Esophagus (tissue), 2 donors: ENCODE results near the gene CHST14. TPM values are rescaled to one million over a fixed set of nuclear protein-coding genes. Genes with fewer than 3 reads are reported as not detected.
"Not testable (repeated sequence)": the region's sequence is repeated elsewhere in the genome, so short reads cannot be mapped to it uniquely, and the experiment has no call there.

ENCODE experiments used
- H3K27ac ChIP-seq, 2 donors: one replicate each; pipeline ENCODE4 v1.5.1; 2013; ENCODE audit warnings: low read depth in 2 of 2, mild to moderate bottlenecking in 2 of 2, inconsistent platforms in 1 of 2, low read length in 1 of 2, moderate library complexity in 1 of 2
- H3K27me3 ChIP-seq, 2 donors: one replicate each; pipeline ENCODE4 v1.6.1; 2013; ENCODE audit warnings: low read length in 2 of 2, control low read depth in 1 of 2, mild to moderate bottlenecking in 1 of 2; ENCODE audit not compliant: insufficient read depth in 2 of 2, control insufficient read depth in 1 of 2
- H3K36me3 ChIP-seq, 2 donors: one replicate each; pipeline ENCODE4 v1.6.1; 2013; ENCODE audit warnings: low read length in 1 of 2; ENCODE audit not compliant: control insufficient read depth in 2 of 2, insufficient read depth in 2 of 2
- H3K4me1 ChIP-seq, 2 donors: one replicate each; pipeline ENCODE4 v1.6.1; 2013; ENCODE audit warnings: low read length in 1 of 2; ENCODE audit not compliant: control insufficient read depth in 2 of 2, insufficient read depth in 2 of 2
- H3K4me3 ChIP-seq, 2 donors: one replicate each; pipeline ENCODE4 v1.5.1; 2013; ENCODE audit warnings: low read length in 2 of 2, mild to moderate bottlenecking in 2 of 2, low read depth in 1 of 2, moderate library complexity in 1 of 2
- H3K9me3 ChIP-seq, 2 donors: one replicate each; pipeline ENCODE4 v1.6.1; 2013; ENCODE audit warnings: mild to moderate bottlenecking in 2 of 2, low read depth in 1 of 2, low read length in 1 of 2, moderate library complexity in 1 of 2; ENCODE audit not compliant: control insufficient read depth in 2 of 2, insufficient read depth in 1 of 2
- WGBS, 2 donors: extraction: QIAGEN DNeasy Blood & Tissue Kit; methylation state at CpG; one replicate each; pipeline ENCODE4 v1.1.7; 2013; 5-methylcytosine and 5-hydroxymethylcytosine counted together
- polyA plus RNA-seq, 2 donors: library from polyadenylated mRNA; stranded (reverse); fragments of 200-250 nt; gene quantifications; one replicate each; pipeline ENCODE4 v1.2.3, GENCODE V29; 2013
- donor health status: healthy with polysubstance abuse.
- donor health status: Bipolar disorder and iron deficiency.

Gene CHST14
- polyA plus RNA-seq, 2 donors: 4.3 to 4.4 TPM

DNA sequence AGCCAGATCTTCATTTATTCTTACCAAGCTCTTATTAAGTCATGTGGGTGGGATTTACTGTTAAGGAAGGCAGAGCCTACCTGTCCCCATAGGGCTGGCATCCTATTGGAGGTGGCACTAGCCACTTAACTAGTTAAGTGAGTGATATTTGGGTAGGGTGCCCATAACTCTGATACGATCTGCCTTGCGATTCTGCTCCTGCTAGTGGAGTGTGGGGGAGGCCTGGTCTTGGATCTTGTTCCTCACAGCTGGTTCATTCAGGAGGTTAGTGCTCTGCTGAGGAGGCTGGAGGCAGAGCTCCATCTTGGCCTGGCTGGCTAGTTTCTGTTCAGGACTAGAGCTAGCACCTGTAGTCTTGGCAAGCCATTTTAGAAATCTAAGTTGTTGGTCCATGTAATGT lies 20.7 kb upstream of the CHST14 start:
- Histone ChIP-seq H3K9me3 (no peaks in the 10 kb centered on the region), H3K27me3 (no peaks in the 10 kb centered on the region), H3K4me1 (peaks cover 4 to 19% of the 10 kb centered on the region in 2 donors), H3K36me3 (peaks cover 0 to 3% of the 10 kb centered on the region in 2 donors), H3K27ac (no peak overlapping the region), H3K4me3 (no peak overlapping the region)
- WGBS, 2 donors: 88 to 92% methylated on average over 2 of the region's 2 CpGs

DNA sequence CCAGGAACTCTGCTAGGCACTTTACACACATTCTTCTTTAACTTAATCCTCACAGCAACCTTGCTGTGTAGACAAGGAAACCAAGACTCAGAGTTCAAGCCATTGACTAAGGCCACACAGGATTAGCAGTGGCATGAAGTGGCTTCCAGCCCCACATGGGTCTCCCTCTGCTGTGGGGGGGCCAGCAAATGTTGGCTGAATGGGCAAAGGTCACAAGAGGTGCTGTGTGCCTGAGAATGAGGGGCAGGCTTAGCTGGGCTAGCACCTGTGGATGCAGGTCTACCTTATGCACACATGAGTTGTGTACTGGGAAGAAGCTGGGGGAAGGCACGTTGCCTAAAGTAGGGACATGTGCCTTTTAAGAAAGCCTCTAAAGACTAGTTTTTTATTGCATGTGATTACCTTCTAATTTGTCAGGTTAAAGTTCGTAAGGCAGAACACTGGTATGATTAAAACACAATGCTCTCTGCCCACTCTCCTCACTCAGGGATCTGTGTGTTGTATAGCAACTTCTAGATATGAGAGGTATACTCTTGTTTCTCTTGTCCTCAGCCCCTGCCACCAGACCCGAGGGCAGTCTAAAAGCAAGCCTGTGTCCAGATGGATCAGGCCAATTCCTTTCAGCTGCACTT lies 19.1 kb upstream of the CHST14 start:
- H3K27ac ChIP-seq: no peak overlapping the region
- H3K4me1 ChIP-seq: peaks cover 9 to 26% of the 10 kb centered on the region in 2 donors
- H3K4me3 ChIP-seq: no peak overlapping the region
- H3K27me3 ChIP-seq: no peaks in the 10 kb centered on the region
- WGBS, 2 donors: 83 to 91% methylated on average over 3 of the region's 3 CpGs
- no peaks in the 10 kb centered on the region for H3K36me3 ChIP-seq
- H3K9me3 ChIP-seq: no peaks in the 10 kb centered on the region

DNA sequence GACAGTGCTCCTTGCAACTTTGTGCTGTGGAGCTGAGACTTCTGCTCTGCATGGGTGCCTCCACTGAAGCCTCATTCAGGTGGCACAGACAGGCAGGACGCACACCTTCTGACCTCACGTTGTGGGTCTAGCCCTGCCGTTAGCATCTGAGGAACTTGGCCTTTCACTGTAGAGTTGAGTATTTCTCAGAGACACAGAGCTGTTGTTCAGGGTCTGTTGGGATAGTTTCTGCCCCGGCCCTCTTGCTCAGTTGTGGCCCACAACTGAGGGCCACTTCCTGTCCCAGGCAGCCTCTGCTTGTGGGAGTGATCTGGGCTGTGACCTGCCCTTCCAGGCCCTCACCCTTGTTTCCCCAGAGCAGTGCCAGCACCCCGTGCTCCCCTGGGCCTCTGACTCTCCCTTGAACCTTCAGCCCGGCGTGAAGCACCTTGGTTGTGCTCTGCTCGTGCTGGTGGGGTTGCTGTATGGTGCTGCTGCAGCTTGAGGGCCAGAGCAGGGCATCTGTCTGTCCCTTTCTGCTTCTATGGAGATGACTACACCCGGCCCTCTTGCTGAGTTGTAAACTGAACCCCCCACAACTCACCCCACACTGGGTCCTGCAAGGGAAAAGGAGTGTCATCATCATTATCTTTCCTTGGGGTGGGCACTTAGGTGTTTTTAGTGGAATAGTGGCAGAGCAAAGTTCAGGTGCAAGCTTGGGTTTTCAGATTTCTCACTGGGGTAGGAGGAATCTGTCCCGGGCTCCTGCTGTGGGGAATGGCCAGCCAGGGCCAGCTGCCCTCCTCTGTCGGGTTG lies 18.3 kb upstream of the CHST14 start:
- H3K4me1 ChIP-seq: peaks cover 11 to 29% of the 10 kb centered on the region in 2 donors
- no peak overlapping the region for H3K4me3 ChIP-seq
- no peak overlapping the region for H3K27ac ChIP-seq
- H3K27me3 ChIP-seq: no peaks in the 10 kb centered on the region
- H3K9me3 ChIP-seq: no peaks in the 10 kb centered on the region
- 69 to 79% methylated on average over 11 of the region's 11 CpGs for WGBS, 2 donors
- no peaks in the 10 kb centered on the region for H3K36me3 ChIP-seq

DNA sequence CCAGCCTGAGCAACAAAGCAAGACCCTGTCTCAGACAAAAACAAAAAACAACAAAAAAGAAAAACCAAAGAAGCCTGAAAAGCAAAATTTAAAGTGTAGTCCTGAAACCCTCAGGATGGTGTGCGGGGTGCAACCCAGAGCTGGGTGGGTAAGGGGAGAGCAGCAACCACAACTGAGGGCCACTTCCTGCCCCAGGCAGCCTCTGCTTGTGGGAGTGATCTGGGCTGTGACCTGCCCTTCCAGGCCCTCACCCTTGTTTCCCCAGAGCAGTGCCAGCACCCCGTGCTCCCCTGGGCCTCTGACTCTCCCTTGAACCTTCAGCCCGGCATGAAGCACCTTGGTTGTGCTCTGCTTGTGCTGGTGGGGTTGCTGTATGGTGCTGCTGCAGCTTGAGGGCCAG lies 16.8 kb upstream of the CHST14 start:
- not testable (repeated sequence) for H3K27ac ChIP-seq, H3K36me3 ChIP-seq, H3K27me3 ChIP-seq, H3K9me3 ChIP-seq, H3K4me3 ChIP-seq
- whole genome bisulfite sequencing, 2 donors: 76 to 84% methylated on average over 2 to 3 of the region's 3 CpGs
- H3K4me1 ChIP-seq: peaks cover 11 to 29% of the 10 kb centered on the region in 2 donors

DNA sequence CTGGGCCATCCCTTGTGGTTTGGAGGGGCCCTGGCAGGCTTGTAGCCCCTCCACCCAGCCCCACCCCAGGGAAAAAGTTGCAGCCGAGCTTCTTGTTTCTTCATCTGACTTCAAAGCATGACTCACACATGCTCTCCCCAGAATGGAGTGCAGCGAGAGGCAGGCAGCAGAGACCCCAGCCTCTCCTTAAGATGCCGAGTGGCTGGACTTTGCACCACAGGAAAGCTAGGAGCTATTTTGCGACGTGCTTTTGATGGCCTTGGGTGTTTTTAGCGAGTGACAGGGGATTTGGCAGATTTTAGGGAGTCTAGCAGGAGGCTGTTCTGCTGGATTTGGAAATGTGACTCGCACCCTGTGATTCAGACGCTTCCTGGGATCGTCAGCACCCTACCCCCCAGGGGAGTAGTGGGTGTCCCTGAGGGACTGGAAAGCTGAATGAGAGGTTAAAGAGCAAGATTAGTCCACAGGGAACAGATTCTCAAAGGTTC lies 15.8 kb upstream of the CHST14 start:
- H3K4me1 ChIP-seq: peaks cover 11 to 29% of the 10 kb centered on the region in 2 donors
- no peak overlapping the region for H3K4me3 ChIP-seq
- H3K27me3 ChIP-seq: no peaks in the 10 kb centered on the region
- peaks cover 0 to 12% of the 10 kb centered on the region in 2 donors for H3K36me3 ChIP-seq
- H3K9me3 ChIP-seq: no peaks in the 10 kb centered on the region
- WGBS, 2 donors: 39 to 46% methylated on average over 9 of the region's 9 CpGs
- no peak overlapping the region for H3K27ac ChIP-seq

DNA sequence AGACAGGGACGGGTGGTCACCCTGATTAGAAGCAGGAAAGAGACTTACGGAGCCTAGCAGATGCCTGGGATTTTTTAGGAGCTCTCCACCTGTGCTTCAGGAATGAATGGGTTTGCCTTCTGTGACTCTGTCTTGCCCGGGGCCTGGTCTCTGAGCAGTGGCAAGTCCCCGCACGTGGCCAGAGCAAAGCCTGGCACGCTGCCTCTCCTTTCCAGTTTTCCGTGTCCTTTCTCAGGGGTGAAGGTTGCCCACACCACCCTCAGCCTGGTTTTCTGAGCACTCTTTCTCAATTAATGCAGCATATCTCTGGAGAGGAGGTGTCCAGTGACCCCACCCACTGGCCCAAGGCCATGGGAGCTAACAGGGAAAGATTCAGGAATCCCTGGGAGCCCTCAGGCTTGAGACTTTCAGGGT lies 14.5 kb upstream of the CHST14 start:
- Histone ChIP-seq H3K27me3 (no peaks in the 10 kb centered on the region), H3K36me3 (peaks cover 0 to 15% of the 10 kb centered on the region in 2 donors), H3K4me3 (no peak overlapping the region), H3K9me3 (no peaks in the 10 kb centered on the region), H3K4me1 (peaks cover 11 to 29% of the 10 kb centered on the region in 2 donors), H3K27ac (peak overlapping the region in 1 of 2 donors; percentile 11)
- WGBS, 2 donors: 35 to 38% methylated on average over 7 of the region's 7 CpGs

DNA sequence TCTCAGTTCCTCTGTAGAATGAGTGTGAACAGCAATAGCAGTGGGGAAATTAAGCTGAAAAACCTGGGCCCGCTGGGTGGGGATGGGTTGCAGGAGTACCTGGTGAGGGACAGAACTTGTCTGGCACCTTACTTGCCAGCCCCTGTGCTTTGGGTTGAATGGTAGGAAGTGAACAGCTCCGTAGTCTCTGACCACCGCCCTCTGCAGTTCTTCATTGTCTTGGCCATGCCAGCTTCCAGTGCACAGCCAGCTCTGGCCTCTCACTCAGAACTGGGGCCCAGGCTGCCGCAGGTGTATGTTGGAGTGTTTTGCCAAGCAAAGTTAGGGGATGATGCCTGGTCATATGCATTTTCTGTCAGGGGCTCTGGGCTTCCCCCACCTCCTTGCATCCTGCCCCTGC lies 14.0 kb upstream of the CHST14 start:
- peaks cover 11 to 29% of the 10 kb centered on the region in 2 donors for H3K4me1 ChIP-seq
- H3K27me3 ChIP-seq: no peaks in the 10 kb centered on the region
- 38 to 68% methylated on average over 4 of the region's 4 CpGs for WGBS, 2 donors
- no peaks in the 10 kb centered on the region for H3K9me3 ChIP-seq
- H3K4me3 ChIP-seq: no peak overlapping the region
- H3K36me3 ChIP-seq: peaks cover 0 to 15% of the 10 kb centered on the region in 2 donors
- H3K27ac ChIP-seq: peak overlapping the region in 1 of 2 donors; percentile 11

DNA sequence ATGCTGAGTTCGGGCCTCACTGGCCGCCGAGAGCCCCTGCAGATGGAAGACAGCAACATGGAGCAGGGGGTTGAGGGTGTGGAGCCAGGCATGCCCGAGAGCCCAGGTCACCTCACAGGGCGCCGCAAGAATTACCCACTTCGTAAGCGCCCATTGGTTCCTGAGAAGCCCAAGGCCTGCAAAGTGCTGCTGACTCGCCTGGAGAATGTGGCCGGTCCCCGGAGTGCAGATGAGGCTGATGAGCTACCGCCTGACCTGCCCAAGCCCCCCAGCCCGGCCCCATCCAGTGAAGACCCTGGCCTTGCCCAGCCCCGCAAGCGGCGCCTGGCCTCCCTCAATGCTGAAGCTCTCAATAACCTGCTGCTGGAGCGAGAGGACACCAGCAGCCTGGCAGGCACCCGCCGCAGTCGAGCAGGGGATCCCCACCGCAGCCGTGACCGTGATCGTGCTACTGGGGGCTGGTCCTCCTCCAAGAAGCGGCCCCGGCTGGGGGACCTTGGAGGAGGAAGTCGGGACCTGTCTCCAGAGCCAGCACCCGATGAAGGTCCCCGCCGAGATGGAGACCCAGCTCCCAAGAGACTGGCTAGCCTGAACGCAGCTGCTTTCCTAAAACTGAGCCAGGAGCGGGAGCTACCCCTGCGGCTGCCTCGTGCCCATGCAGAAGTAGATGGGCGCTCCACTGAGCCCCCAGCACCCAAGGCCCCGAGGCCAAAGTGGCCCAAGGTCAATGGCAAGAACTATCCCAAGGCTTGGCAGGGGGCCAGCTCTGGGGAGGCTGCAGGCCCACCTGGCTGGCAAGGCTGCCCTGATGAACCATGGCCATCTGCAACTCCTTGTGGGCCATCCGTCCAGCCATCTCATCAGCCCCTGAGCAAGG lies 12.1 kb upstream of the CHST14 start:
- Histone ChIP-seq H3K27me3 (no peaks in the 10 kb centered on the region), H3K9me3 (no peaks in the 10 kb centered on the region), H3K27ac (no peak overlapping the region), H3K4me1 (peaks cover 11 to 27% of the 10 kb centered on the region in 2 donors), H3K4me3 (no peak overlapping the region), H3K36me3 (peaks cover 2 to 22% of the 10 kb centered on the region in 2 donors)
- 95 to 96% methylated on average over 37 of the region's 37 CpGs for WGBS, 2 donors

DNA sequence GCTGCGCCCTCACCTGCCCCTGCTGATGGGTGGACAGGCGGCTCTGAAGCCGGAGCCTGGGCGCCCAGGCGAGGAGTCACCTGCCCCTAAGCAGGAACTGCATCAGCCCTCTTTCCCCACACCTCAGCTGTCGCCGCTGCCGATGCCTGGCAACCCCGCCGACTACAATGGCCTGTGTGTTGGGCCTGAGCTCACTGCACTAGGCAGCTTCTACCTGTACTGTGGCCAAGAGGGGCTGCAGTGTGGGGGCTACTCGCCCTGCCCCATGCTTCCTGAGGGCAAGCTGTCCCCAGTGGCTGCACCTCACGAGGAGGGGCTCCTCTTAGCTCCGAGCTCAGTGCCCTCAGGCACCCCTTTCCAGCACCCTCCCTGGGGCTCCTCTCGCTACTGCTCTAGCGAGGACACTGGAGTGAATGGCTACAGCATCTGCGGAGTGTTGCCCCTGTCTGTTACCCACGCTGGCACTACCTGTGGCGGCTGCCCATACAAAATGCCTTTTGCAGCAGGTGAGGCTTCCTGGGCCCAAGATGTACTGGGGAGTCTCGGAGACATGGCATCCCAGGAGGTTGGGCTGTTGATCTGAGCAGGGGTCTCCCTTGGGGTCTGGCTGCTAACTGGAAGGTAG lies 11.3 kb upstream of the CHST14 start:
- H3K4me3 ChIP-seq: no peak overlapping the region
- peaks cover 2 to 29% of the 10 kb centered on the region in 2 donors for H3K36me3 ChIP-seq
- no peaks in the 10 kb centered on the region for H3K9me3 ChIP-seq
- WGBS, 2 donors: 95 to 97% methylated on average over 19 of the region's 19 CpGs
- no peak overlapping the region for H3K27ac ChIP-seq
- peaks cover 11 to 23% of the 10 kb centered on the region in 2 donors for H3K4me1 ChIP-seq
- H3K27me3 ChIP-seq: no peaks in the 10 kb centered on the region
